HG03025 (cell line): ENCODE results near the gene METTL22.

Experiments used
- ATAC-seq: cut with Tn5 transposase; IDR thresholded peaks from one replicate; pipeline ENCODE4 v1.9.1; 2021; ENCODE audit warnings: mild to moderate bottlenecking, moderate library complexity; ENCODE audit not compliant: unreplicated experiment, low FRiP score

Gene METTL22

GRCh38 chr16:8686031-8686621, 64.6 kb downstream of the METTL22 start:
- ATAC-seq = no peak

DNA sequence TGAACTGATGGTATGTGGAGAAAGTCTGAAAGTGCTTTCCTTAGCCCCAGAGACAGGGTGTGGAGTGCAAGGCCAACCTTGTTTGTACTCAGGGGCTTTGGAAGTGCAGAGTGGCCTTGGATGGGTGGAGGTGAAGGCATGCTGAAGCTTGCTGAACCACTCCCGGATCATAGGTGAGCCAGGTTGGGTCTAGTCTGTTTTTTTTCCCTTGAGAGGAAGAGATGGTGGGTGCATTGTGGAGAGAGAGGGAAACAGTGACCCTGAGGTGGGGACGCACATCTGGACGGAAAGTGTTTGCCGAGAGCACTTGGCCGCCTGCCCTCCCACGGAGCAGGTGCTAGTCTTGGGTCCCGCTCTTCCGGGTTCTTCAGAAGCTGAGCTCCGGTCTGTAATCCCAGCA, 65.4 kb downstream of the METTL22 start:
- ATAC-seq = no peak

GRCh38 chr16:8689686-8690085, 68.2 kb downstream of the METTL22 start:
- ATAC-seq = no peak

DNA sequence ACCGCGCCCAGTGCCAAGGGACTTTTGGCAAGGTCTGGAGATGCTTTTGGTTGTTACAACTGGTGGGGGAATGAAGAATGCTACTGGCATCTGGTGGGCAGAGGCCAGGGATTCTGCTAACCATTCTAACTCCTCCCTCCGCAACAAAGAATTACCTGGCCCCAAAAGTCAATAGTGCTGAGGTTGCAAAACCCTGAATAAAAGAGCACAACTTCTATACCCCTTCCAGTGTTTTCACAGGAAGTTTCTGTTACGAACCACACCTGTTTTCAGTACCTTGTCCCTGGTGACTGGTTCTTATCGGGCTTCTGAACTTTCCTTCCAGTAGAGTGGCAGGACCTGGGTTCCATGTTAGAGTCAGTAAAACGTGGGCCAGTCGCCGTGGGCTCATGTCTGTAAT, 70.2 kb downstream of the METTL22 start:
- ATAC-seq = no peak

DNA sequence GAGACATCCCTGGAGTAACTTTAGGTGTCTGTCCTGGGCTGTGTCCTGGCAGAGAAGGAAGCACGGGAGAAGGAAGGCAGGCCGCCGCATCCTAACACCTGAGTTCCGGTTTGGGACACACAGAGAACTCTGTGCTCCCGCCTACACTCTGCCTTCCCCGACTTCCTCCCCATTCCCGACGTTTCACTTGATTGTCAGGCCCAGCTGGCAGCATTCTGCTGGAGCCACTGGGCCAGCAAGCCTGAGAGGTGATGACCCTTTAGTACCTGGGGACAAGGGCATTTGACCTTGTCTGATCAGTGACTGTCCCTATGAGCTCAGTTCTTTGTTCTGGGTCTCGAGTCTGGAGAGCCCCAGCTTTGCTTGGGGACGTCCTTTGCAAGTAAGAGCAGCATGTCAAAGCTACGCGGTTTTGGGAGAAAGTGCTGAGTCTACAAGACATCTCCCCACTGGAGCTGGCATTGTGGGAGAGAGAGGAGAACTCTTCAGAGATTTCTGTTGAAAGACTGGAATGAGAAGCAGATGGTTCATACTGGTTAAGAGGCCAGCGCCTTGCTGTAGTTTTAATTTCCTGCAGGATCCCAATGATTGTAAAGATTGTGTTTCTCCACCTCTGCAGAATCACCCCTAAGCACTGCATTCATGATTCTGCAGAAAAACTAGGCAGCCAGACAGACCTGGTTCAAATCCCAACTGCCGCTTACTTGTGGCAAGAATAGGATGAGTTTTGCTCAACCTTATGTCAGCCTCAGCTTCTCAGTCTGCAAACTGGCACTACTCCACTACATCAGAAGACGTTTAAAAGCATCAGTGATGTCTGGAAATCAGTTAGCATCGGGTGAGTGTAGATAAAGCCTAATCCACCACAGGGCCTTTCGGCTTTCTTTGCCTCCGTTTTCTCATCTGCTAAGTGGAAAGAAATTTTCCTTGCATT, 73.6 kb downstream of the METTL22 start:
- ATAC-seq = no peak

DNA sequence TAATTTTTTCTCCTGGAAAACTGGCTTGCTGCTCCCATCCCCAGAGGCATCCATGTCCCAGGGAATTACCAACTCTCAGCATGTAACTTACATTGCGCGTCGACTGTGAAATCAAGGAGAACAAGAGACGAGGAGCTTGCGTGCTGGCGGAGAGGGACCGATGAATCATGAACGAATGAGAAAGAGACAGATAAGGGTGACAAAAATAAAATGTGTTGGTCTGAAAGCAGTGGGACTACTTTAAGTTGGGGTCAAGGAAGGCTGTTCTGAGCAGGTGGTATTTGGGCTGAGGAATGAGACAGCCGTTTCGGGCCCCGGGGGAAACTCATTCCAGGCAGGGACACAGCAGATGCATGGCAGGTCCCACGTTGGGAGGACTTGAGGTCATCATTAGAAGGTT, 75.4 kb downstream of the METTL22 start:
- ATAC-seq = no peak

DNA sequence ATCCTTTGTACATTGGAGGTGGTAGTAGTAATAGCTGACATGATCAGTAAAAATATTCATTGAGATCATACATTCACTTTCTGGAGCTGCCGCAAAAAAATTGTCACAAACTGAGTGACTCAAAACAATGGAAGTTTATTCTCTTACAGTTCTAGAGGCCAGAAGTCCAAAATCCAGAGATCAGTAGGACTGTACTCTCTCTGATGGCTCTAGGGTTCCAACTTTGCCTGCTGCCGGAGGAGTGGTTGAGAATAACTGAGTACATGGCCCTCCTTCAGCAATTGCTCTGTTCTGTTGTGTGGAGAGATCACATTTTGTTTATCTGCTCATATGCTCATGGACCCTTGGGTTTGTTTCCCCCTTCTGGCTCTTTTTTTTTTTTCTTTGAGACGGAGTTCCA, 76.5 kb downstream of the METTL22 start:
- no peak for ATAC-seq
